OCI-LY1 (cell line): ENCODE measurements around the gene ZNF586.
"Not testable (repeated sequence)": the region's sequence is repeated elsewhere in the genome, so short reads cannot be mapped to it uniquely, and the experiment has no call there.

ENCODE experiments used
- EZH2 ChIP-seq: fragments of 200-600 bp; sonication (generic), shearing (Covaris generic); IDR thresholded peaks from 2 replicates; pipeline ENCODE4 v1.8.0; 2017; ENCODE audit warnings: borderline replicate concordance, mixed run types, mild to moderate bottlenecking, antibody characterized with exemption, low read length, moderate library complexity, mixed read lengths
- TF ChIP-seq, protein P1 (sequence below): fragments of 200-600 bp; sonication (generic), shearing (Covaris generic); IDR thresholded peaks from 2 replicates; pipeline ENCODE4 v1.5.1; 2017; ENCODE audit warnings: mild to moderate bottlenecking, antibody characterized with exemption, low read length, moderate library complexity, mixed read lengths

DNA sequence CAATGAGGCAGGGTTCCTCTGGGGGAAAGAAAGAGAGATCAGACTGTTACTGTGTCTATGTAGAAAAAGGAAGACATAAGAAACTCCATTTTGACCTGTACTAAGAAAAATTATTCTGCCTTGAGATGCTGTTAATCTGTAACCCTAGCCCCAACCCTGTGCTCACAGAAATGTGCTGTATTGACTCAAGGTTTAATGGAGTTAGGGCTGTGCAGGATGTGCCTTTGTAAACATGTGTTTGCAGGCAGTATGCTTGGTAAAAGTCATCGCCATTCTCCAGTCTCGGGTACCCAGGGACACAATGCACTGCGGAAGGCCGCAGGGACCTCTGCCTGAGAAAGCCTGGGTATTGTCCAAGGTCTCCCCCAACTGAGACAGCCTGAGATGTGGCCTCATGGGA, 54.1 kb downstream of the ZNF586 start:
- TF ChIP-seq, protein P1, sequence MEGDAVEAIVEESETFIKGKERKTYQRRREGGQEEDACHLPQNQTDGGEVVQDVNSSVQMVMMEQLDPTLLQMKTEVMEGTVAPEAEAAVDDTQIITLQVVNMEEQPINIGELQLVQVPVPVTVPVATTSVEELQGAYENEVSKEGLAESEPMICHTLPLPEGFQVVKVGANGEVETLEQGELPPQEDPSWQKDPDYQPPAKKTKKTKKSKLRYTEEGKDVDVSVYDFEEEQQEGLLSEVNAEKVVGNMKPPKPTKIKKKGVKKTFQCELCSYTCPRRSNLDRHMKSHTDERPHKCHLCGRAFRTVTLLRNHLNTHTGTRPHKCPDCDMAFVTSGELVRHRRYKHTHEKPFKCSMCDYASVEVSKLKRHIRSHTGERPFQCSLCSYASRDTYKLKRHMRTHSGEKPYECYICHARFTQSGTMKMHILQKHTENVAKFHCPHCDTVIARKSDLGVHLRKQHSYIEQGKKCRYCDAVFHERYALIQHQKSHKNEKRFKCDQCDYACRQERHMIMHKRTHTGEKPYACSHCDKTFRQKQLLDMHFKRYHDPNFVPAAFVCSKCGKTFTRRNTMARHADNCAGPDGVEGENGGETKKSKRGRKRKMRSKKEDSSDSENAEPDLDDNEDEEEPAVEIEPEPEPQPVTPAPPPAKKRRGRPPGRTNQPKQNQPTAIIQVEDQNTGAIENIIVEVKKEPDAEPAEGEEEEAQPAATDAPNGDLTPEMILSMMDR, result not testable (repeated sequence)
- TF ChIP-seq EZH2, result not testable (repeated sequence)
